ENCODE results near the gene THOC2.
A peak's percentile ranks its signal among the peaks of the same experiment; 100 is the strongest.
"Not testable (repeated sequence)": the region's sequence is repeated elsewhere in the genome, so short reads cannot be mapped to it uniquely, and the experiment has no call there.

THOC2 gene, protein sequence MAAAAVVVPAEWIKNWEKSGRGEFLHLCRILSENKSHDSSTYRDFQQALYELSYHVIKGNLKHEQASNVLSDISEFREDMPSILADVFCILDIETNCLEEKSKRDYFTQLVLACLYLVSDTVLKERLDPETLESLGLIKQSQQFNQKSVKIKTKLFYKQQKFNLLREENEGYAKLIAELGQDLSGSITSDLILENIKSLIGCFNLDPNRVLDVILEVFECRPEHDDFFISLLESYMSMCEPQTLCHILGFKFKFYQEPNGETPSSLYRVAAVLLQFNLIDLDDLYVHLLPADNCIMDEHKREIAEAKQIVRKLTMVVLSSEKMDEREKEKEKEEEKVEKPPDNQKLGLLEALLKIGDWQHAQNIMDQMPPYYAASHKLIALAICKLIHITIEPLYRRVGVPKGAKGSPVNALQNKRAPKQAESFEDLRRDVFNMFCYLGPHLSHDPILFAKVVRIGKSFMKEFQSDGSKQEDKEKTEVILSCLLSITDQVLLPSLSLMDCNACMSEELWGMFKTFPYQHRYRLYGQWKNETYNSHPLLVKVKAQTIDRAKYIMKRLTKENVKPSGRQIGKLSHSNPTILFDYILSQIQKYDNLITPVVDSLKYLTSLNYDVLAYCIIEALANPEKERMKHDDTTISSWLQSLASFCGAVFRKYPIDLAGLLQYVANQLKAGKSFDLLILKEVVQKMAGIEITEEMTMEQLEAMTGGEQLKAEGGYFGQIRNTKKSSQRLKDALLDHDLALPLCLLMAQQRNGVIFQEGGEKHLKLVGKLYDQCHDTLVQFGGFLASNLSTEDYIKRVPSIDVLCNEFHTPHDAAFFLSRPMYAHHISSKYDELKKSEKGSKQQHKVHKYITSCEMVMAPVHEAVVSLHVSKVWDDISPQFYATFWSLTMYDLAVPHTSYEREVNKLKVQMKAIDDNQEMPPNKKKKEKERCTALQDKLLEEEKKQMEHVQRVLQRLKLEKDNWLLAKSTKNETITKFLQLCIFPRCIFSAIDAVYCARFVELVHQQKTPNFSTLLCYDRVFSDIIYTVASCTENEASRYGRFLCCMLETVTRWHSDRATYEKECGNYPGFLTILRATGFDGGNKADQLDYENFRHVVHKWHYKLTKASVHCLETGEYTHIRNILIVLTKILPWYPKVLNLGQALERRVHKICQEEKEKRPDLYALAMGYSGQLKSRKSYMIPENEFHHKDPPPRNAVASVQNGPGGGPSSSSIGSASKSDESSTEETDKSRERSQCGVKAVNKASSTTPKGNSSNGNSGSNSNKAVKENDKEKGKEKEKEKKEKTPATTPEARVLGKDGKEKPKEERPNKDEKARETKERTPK (N-terminal part only)

DNA sequence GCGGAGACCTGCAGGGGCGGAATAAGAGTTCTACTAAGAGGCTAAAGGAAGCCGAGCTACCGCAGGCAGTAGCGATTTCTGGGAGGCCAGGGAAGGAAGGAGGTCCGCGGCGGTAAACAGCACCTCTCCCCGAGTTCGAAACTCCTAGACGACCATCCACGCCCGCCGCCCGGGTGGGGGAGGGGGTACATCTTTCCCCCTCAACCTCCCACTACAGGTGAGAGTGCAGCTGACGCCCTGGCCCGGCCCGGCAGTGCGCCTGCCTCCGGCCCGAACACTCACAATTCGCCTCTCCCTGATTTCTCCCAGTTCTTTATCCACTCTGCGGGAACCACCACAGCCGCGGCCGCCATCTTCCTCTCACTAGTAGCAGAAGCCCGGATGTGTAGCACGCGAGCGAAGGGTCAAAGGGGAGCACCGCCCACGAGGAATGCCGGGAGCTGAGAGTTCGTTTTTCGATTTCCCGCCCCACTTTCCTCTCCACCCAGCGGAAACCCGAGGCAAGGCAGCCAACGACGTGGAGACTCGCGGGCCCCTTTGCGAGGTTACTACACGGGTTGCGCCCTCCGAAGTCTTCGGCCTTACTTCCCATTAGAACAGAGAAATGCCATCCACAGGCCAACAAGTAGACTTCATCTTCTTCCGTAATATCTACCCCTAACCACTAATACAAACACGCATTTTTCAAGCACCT lies at the start of gene THOC2:
Gene THOC2, minus strand, starts transcription at position 383 of the 694 bp plus-strand sequence. Its CDS starts 30 bp downstream, at position 353.
- DNase-seq: peak; percentile 87

DNA sequence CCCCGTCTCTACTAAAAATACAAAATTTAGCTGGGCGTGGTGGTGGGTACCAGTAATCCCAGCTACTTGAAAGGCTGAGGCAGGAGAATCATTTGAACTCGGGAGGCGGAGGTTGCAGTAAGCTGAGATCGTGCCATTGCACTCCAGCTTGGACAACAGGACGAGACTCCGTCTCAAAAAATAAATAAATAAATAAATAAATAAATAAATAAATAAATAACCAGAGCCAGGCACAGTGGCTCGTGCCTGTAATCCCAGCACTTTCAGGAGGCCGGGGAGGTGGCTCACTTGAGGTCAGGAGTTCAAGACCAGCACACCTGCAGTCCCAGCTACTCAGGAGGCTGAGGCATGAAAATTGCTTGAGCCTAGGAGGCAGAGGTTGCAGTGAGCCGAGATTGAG lies 48.9 kb upstream of the THOC2 start:
- not testable (repeated sequence) for DNase-seq

DNA sequence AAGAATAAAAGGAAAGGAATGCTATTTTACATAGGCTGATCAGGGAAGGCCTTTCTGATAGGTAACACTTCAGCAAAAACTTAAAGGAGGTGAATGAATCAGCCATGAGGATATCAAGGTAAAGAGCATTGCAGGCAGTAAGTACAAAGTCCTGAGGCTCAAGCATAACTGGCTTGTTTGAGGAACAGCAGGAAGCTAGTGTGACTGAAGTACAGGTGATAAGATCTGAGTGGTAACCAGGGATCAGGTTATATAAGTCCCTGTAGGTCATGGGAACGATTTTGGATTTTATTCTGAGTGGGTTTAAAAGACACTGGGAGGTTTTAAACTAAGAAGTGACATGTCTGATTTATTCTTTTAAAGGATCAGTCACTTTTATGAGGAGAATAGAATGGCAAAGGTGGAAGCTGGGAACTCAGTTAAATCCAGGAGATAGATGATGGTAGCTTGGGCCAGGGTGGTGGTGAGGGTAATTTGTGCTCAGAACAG lies 47.1 kb upstream of the THOC2 start:
- no peak for DNase-seq

DNA sequence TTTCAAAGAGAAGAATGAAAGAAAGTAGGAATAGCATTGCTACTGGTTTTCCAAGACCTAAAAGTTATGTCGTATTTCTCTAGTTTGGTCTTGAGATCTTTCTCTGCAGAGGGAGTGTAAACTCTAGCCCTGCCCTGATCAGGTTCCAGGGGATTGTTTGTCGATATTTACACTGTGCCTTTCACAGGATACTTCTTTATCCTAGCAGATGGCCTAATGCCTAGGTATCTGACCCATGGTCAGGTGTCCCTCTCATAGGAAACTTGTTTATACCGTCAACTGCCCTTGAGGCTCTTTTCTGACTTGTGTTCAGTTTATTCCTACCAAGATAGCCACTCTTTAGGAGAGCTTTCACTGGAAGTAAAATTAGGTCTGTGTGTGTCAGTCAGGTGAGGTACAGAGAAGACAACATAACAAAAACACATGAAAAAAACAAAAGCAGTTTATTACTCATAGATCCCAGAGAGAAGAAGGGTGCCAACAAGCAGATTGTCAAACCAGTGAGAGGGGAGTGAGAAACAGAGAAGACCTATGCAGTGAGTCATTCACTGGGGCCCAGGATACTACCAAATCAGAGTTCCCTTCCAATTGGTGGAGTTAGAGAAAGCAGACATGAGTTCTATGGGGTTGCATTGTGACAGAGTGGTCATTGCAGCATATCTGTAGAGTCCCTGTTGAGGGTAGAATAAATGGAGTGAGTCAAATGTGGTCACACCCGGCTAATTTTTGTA lies 40.6 kb upstream of the THOC2 start:
- no peak for DNase-seq

DNA sequence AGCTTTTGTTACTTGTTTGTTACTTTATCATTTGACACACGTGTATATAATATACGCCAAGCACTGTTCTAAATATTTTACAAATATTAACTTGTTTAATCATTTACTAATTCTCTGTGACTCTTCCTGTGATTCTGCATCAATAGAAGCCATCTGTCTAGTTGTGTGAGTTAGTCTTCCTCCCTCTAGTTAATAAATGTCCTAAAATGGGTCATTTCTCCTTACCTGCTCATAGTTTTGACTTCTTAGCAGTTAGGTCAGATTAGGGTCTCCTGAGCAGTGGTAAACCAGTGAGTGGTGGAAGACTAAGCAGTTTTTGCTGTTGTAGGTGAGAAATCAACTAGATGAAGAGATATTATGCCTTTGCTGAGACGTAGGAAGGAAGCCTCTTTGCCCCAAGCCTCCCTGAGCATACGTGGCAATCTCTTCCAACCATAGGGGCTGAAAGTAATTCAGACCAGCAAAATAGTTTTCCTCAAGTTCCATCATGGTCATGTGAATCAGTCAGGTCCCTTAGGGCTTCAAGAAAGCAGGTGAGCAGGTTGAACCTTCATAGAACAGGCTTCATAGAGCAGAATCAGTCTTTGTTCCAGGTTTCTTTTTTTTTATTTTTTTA lies 38.7 kb upstream of the THOC2 start:
- no peak for DNase-seq

DNA sequence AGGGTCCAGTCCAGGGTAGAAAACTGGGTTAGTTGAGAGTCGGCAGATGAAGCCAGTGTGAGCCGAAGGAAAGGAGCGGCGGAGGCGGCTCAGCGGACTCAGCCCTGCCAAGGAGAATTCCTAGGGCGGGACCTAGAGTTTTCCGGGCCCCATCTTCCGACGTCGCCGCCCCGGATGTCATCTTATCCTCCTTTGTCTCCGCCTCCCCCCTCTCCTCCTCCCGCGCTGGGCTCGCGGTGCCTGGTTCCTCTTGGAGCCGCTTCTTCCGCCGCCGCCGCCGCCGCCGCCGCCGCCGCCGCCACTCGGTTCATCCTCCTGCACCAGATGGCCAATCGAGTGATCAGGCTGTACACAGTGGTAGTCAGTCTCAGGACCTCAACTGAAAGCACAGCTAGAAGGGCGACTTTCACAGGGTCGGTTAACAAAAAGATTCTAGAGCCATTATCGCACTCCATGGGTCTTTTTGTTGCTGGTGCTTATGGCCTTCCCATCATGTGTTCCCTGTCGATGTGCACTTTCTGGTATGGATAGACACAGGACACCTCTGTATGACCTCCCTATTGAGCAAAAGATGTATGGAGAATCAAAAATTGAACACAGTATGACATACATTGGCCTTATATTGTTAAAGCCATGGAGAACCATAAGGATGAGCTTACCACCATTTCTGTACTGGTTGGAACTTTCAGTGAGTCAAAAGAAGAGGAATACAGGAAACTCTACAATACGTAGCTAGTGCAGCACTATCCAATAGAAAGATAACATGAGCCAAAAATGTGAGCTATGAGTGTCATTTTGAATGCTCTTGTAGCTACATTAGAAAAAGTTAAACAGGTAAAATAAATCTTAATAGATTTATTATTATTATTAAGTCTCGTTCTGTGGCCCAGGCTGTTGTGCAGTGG lies 32.4 kb upstream of the THOC2 start:
- peak; percentile 83 for DNase-seq

DNA sequence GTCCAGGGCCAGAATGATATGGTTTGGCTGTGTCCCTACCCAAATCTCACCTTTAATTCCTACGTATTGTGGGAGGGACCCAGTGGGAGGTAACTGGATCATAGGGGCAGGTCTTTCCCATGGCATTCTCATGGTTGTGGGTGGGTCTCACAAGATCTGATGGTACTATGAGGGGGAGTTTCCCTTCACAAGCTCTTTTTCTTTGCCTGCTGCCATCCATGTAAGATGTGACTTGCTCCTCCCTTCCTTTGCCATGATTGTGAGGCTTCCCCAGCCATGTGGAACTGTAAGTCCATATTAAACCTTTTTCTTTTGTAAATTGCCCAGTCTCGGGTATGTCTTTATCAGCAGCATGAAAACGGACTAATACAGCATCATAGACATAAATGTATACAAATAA lies 27.0 kb upstream of the THOC2 start:
- not testable (repeated sequence) for DNase-seq

DNA sequence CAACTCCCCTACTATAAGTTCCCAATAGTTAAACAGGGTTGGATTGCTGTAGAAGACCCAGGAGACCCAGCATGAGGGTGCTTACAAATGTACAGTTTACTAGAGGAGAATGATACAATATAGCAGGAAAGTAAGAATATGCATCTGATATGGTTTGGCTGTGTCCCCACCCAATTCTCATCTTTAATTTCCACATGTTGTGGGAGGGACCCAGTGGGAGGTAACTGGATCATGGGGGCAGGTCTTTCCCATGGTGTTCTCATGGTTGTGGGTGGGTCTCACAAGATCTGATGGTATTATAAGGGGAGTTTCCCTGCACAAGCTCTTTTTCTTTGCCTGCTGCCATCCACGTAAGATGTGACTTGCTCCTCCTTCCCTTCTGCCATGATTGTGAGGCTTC lies 24.9 kb upstream of the THOC2 start:
- not testable (repeated sequence) for DNase-seq

DNA sequence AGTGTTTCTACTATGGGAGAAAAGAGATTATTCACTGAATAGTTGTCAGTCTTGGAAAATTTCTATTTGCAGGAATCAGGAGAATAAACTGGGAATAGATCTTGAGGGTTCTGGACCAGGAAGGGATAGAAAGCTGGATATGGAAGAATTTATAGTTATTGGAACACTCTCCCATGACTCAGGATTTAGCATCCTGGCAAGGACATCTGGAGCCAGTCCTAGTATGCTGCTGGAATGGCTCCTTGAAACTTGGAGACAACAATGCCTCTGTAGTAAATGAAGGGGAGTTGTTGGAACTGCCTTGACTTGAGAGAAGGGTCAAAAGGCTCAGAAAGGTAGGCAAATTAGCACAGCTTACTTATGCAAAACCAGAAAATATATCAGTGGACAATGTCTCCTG lies 23.5 kb upstream of the THOC2 start:
- no peak for DNase-seq

DNA sequence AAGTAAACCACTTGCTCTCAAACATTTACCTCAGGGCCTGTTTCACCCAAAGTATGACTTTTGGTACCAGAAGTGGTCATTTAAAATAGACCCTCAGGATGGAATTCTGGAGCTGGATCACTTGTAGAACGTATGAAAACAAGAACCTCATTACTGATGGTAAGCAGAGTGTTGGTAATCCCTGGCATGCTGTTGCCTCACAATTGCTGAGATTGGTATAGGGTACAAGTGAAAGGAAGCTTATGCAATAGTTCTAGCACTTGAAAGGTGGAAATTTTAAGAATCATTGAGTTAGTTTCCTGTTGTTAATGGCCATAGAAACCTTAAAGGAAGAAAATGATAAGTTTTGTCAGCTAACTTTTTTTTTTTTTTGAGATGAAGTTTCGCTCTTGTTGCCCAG lies 22.3 kb upstream of the THOC2 start:
- no peak for DNase-seq

DNA sequence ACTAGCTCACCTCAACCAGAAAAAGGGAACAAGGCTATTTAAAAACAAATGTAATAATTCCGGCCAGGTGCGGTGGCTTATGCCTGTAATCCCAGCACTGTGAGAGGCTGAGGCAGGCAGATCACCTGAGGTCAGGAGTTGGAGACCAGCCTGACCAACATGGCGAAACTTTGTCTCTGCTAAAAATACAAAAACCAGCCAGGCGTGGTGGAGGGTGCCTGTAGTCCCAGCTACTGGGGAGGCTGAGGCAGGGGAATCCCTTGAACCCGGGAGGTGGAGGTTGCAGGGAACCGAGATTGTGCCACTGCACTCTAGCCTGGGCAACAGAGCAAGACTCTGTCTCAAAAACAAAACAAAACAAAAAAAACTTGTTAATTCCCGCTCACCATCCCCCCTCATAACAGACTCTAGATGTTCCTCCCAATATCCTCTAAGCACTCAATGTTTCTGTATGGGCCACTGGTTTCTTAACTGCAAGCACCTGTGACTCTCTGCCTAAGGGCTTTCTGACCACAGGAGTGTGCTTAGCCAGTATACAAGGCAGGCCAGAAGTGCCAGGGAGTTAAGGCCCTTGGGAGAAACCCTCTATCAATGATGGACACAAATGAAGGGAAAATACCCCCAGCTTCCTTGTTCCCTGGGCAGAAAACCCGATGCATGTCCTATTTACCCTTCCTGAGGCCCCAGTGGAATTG lies 21.0 kb upstream of the THOC2 start:
- no peak for DNase-seq

DNA sequence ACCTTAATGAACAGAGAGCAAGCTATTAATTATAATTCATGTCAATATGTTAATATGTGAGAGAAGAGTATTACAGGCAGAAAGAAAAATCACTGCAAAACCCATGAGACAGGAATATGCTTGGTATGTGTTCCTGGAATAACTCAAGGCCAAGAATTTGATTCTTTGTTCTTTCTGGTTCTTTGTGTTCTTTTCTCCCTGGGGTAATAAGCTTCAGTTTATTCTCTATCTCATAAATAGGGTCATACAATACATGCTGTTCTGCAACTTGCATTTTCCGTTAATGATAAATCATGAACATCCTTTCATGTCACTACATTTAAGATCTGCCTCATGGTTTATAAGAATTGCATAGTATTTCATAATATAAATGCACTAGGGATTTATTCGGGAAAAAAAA lies 16.8 kb upstream of the THOC2 start:
- DNase-seq: no peak

DNA sequence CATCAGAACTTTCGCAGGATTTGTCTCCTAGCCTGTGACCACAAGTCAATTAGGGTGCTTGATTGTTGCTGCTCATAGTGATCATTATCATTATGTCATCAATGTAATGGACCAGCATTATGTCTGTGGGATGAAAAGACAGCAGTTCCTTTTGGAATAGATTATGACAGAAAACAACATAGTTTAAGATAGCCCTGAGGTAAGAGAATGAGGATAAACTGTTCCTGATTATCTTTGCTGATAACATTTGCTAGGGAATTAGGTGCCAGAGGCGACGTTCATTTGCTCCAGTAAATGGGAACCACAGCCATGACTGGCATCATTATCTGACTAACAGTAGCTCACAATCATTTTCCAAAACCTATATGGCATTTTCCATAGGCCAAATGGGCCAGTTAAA lies 12.7 kb upstream of the THOC2 start:
- DNase-seq: no peak

DNA sequence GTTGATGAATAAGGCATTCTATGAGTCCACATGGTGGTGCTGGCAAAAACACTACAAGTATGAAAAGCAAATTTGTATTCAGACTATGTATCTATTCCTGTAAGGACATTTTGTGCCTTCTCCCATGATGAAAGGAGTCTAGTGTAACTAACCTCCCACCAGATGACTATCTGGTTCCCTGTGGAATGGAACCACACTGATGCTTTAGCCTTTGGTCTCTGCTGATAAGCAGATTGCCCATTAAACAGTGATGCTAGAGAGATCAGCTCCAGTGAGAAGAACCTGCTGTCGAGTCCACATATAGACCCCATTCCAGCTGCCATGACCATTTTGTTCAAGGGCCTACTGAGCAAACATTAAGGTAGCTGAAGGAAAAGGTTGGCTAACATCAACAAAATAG lies 10.5 kb upstream of the THOC2 start:
- DNase-seq: no peak

DNA sequence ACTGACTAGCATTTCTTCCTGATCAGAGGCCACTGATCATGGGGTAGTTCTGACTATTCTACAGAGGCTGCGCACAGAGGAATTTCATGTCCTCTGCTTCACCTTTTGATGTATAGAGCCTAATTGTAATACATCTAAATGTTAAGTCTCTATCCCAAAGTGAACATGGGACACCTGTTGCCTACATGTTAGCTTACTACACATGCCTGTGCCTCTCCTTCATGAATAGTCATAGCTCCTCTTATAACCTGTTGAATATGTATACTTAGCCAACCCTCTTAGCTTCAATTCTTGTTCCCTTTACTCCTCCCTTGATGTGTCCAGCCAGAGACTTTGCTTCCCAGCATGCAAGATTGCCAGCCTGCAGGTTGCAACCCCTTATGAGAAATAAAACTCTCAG lies 9.6 kb upstream of the THOC2 start:
- no peak for DNase-seq

DNA sequence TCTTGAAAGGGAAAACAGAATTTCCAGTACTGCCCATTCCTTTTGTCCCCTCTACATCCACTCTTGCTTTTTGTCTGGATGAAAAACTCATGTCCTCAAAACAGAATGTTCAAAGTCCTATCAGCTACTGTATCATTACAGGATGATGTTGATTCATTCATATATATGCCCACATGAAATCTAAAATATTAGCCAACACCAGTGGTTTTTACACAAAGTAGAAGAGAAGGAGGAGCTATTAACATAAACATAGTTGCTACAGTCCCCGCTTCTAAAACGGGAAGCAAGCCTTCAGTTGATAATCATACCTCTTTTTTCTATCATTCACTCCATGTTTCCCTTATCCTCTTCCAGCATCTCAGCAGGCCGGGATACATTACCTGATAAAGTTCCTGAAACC lies 7.7 kb upstream of the THOC2 start:
- DNase-seq: no peak

DNA sequence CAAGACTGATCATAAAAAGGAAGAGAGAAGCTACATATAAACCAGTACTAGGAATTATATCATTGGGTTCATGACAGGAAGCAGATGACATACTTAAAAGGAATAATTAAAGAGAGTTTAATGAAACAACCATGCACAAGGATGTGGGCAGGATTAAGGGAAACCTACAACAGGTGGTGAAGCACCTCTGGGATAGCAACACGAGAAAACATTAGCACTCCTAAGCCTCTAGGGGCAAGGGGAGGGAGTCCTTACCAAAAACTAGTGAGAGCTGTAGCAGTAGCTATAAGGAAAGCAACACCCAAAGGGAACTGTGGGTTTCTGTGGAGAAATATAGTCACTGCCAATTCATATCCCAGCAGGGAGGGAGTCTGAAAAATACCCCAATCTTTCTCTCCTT lies 7.2 kb upstream of the THOC2 start:
- DNase-seq: no peak

DNA sequence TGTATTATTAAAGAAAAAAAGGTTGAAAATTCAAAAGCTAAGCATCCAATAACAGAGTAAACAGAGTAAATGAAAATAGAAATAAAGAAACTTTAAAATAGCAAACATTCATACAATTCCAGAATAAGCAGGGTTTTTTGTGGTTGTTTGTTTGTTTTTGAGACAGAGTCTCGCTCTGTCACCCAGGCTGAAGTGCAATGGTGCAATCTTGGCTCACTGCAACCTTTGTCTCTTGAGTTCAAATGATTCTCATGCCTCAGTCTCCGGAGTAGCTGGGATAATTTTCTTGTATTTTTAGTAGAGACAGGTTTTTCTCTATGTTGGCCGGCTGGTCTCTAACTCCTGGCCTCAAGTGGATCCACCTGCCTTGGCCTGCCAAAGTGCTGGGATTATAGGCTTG lies 6.6 kb upstream of the THOC2 start:
- DNase-seq: no peak

DNA sequence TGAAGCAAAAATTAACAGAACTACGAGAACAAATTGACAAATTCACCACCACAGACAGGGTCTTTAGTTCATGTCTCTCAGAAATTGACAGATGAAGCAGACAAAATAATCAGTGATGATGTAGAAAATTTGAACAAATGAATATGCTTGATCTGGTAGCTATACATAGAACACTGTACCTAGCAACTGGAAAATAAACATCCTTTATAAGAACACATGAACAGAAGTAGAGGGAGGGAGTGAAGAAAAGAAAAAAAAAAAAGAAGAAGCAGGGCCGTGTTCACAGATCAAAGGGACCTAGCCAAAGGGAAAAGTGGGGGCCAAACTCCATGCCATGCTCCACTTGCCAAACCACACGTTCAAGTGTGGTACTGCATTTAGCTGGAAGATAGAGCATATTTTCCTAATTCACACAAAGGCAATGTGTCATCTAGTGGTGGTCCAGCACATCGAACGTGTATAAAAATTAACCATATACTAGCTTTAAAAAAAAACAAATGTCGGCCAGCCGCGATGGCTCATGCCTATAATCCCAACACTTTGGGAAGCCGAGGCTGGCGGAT lies 5.6 kb upstream of the THOC2 start:
- no peak for DNase-seq

All from NCI-H345 (cell line).